HG02623 (cell line): ENCODE measurements around the gene DNM2.

Experiments
- ATAC-seq: cut with Tn5 transposase; IDR thresholded peaks from one replicate; pipeline ENCODE4 v1.9.1; 2021; ENCODE audit warnings: moderate library complexity; ENCODE audit not compliant: unreplicated experiment

Gene DNM2

GRCh38 chr19:10768936-10769335 lies 51.1 kb downstream of the DNM2 start:
- ATAC-seq, result no peak

- ATAC-seq, result no peak
Observed at GRCh38 chr19:10769533-10770491, 51.9 kb downstream of the DNM2 start.

GRCh38 chr19:10773969-10774368 lies 56.1 kb downstream of the DNM2 start:
- no peak for ATAC-seq

DNA sequence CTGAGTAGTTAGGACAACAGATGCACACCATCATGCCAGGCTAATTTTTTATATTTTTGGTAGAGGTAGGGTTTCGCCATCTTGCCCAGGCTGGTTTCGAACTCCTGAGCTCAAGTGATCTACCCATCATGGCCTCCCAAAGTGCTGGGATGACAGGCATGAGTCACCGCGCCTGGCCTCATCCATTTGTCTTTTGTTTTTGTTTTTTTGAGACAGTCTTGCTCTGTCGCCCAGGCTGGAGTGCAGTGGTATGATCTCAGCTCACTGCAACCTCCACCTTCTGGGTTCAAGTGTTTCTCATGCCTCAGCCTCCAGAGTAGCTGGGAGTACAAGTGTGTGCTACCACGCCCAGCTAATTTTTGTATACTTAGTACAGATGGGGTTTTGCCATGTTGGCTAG lies 57.0 kb downstream of the DNM2 start:
- ATAC-seq, result no peak

DNA sequence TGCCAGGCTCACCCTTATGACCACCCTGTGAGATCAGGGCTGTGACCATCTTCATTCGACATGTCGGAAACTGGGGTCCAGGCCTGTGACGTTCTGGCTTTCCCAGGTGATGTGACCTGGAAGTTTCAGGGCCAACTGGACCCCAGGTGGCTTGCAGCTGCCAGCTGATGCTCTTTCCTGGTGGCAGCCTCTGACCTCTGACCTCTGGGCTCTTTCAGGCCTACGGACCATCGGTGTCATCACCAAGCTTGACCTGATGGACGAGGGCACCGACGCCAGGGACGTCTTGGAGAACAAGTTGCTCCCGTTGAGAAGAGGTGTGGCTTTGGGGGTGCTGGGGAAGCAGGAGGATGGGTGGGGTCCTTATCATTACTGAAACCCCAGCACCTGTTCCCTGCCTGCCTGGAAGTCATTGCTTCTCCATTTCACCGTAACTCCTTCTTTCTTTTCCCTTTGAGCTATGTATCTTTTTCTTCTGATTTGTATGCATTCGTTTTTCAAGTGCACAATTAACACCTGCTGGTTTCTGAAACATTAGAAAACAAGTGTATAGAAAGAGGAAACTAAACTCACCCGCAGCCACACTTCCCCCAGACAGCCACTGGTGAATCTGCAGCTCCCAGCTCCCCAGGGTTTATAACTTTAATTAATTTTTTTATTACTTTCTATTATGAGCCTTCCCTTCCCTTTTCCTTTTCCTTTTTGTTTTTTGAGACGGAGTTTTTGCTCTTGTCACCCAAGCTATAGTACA lies 59.2 kb downstream of the DNM2 start:
- ATAC-seq, result no peak

DNA sequence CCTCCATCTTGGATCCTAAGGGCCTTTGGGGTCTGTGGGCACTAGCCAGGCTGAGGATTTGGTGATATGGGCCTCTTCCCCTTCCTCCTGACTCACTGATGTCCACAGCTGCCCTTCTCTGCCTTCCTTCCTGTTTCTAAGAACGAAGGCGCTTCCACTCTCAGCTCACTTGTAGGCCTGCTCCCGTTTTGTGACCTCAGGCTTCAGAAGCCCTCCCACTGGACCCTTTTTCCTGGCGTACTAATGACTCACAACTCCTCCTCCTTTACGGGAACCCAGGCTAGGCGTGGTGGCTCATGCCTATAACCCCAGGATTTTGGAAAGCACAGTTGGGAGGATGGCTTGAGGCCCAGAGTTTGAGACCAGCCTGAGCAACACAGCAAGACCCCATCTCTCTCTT lies 62.5 kb downstream of the DNM2 start:
- ATAC-seq, result no peak

DNA sequence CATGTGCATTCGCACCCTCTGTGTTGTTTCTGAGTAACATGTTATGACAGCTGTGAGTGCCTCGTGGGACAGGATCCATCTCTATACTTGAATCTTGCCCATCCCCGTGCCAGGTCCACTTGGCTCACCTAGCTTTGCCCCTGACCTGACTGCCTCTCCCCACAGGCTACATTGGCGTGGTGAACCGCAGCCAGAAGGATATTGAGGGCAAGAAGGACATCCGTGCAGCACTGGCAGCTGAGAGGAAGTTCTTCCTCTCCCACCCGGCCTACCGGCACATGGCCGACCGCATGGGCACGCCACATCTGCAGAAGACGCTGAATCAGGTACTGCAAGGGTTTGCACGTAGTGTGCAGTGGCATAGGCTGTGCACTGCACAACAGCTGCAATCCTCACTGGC lies 64.9 kb downstream of the DNM2 start:
- no peak for ATAC-seq

DNA sequence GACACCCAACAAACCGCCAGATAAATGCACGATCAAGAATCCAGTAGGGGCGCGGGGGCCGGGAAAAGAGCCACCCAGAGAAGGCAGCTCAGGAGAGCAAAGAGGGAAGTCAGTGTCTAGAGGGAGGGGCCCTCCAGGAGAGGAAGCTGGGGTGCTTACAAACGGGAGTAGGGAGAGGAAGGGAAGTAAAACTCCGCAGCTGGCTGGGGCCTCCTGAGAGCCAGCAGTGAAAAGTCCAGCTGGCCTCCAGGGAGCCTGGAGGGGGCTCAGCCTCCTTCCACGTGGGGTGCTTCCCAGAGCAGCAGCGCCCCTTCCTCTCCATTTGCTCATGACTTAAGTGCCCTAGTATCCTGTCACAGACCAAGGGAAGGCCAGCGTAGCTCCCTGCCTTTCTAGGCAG lies 66.4 kb downstream of the DNM2 start:
- ATAC-seq, result no peak

DNA sequence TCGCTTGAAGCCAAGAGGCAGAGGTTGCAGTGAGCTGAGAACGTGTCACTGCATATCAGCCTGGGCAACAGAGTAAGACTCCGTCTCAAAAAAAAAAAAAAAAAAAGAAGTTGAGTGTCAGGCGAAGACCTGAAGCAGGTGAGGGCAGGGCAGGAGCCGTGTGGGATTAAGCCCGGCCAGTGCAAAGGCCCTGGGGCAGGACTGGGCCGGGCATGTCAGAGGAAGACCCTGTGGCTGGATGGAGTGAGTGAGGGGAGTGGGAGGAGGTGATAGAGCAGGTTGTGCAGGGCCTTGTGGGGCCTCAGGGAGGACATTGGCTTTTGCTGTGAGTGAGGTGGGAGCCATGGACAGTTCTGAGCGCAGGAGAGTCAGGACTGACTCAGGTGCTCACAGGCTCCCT lies 70.3 kb downstream of the DNM2 start:
- no peak for ATAC-seq

DNA sequence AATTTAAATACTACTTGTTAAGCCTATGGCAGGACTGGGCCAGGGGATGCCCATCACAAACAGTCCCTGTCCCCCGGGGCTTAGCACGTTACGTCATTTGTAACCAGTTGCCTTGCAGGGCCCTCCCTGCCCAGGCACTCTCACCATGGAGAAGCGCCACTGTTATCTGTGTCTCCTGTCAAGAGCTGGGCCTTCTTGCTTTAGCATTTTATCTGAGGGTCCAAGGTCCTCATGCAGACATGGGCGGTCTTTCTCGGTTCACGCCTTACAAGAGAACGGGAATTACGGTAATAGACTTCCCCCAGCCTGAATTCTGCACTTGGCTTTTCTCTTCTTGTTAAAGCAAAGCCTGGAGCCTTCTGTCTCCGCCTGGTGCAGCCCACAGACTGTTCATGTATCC lies 72.0 kb downstream of the DNM2 start:
- no peak for ATAC-seq

GRCh38 chr19:10796653-10797052 lies 78.8 kb downstream of the DNM2 start:
- ATAC-seq, result no peak

DNA sequence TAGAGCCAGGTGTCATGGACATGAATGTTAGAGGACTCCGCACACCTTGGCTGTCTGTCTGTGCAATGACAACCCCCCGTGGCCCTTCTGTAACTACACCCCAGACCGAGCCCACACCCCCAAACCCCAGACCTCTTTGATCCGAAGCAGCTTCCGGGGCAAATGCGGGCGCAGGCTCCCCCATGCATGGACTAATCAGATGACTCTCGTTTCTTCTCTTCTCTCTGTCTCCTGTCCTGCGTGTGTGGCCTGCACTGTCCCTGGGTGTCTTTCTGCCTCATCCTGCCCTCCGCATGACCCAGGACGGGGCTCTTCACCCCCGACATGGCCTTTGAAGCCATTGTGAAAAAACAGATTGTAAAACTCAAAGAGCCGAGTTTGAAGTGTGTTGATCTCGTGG lies 79.2 kb downstream of the DNM2 start:
- ATAC-seq, result no peak

DNA sequence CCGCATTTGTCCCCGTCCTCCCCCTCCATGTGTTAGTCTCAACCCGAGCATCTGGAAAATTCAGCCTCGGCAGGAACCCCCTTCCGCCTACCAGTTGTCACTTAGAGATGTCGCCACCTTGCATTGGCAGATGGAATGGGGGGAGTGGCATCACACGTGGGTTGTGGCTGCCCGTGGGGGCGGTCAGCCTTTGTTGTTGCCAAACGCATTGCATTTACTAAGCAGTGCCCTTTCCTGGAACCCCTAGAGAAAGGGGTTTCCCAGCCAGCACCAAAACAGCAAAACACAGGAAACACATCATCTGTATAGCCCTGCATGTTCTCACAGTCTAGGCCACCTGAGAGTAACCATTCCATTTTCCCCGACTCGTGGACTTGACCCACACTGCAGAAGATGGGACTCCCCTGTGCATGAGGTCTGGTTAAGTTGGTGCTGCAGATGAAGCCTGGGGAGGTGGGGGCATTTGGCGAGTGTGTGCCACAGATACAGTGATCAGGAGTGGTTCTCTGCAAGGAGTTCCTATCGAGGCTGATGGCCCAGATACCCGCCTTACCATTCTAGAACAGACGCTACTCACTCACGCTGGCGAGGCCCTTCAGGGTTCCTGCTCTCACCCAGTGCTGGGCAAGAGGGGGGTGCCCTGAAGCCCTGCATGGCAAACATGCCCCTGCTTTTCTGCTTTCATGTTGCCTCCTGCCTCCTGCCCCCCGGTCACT lies 79.8 kb downstream of the DNM2 start:
- no peak for ATAC-seq

GRCh38 chr19:10800488-10800887 lies 82.6 kb downstream of the DNM2 start:
- no peak for ATAC-seq

GRCh38 chr19:10802479-10802878 lies 84.6 kb downstream of the DNM2 start:
- ATAC-seq, result no peak

- no peak for ATAC-seq
Observed at GRCh38 chr19:10803252-10803651, 85.4 kb downstream of the DNM2 start.

GRCh38 chr19:10805065-10805757 lies 87.3 kb downstream of the DNM2 start:
- ATAC-seq, result no peak

DNA sequence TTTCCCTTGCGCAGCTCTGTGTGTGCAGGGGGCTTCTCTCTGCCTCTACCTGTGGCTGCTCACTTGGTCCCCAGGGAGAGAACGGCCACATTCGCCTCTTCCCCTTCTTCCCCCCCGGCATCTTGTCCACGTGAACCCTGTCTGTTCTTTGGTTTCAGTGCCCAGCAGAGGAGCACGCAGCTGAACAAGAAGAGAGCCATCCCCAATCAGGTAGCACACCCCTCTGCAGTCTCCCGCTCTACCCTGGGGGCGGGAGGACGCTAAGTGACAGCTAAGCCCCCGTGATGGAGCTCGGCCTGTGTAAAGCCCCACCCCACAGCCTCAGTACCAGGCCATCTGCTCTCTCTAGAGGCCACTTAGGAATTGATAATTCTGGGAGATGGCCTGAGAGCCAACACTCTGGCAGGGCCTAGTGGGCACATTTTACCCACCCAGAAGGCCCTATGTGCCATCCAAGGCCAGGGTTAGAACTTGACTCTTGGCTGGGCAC lies 87.9 kb downstream of the DNM2 start:
- no peak for ATAC-seq

- no peak for ATAC-seq
Observed at GRCh38 chr19:10808937-10809649, 91.2 kb downstream of the DNM2 start.

- no peak for ATAC-seq
Observed at GRCh38 chr19:10809651-10810285, 91.9 kb downstream of the DNM2 start.
